ENCODE results near the gene KNSTRN.

Gene KNSTRN

GRCh38 chr15:40409366-40409765 lies 26.8 kb downstream of the KNSTRN start:
- no peaks in the 10 kb centered on the region for H3K27me3 ChIP-seq (ENCODE audit: low read depth, low read length)
- H3K4me1 ChIP-seq (ENCODE audit: low read length): peaks cover 51% of the 10 kb centered on the region
- no peaks in the 10 kb centered on the region for H3K9me3 ChIP-seq (ENCODE audit: insufficient read depth, low read length)
- H3K4me2 ChIP-seq (ENCODE audit: low read length): peak overlapping the region; percentile 89
- no peak overlapping the region for H2AFZ ChIP-seq (ENCODE audit: low read depth, low read length)
- no peaks in the 10 kb centered on the region for H4K20me1 ChIP-seq (ENCODE audit: insufficient read depth, low read length)
- TF ChIP-seq CTCF (IDR thresholded peaks at IDR 0.05; ENCODE audit: low read depth, low read length) (no peak), EZH2phosphoT487 (IDR thresholded peaks at IDR 0.05; ENCODE audit: low read depth) (no peak)
- peaks cover 44% of the 10 kb centered on the region for H3K36me3 ChIP-seq (replicated peaks; ENCODE audit: low read depth, low read length)
- H3K27ac ChIP-seq (ENCODE audit: low read length): peak overlapping the region; percentile 94
- H3K4me3 ChIP-seq (ENCODE audit: low read length): peak overlapping the region; percentile 45
- peaks cover 31% of the 10 kb centered on the region for H3K79me2 ChIP-seq (ENCODE audit: low read length)
- peak overlapping the region; percentile 50 for H3K9ac ChIP-seq (ENCODE audit: low read length)

GRCh38 chr15:40410476-40410875 lies 28.0 kb downstream of the KNSTRN start:
- H3K9me3 ChIP-seq (ENCODE audit: insufficient read depth, low read length): no peaks in the 10 kb centered on the region
- H3K4me1 ChIP-seq (ENCODE audit: low read length): peaks cover 46% of the 10 kb centered on the region
- no peak overlapping the region for H3K9ac ChIP-seq (ENCODE audit: low read length)
- H3K36me3 ChIP-seq (replicated peaks; ENCODE audit: low read depth, low read length): peaks cover 52% of the 10 kb centered on the region
- no peak overlapping the region for H3K4me3 ChIP-seq (ENCODE audit: low read length)
- H3K79me2 ChIP-seq (ENCODE audit: low read length): peaks cover 26% of the 10 kb centered on the region
- no peaks in the 10 kb centered on the region for H4K20me1 ChIP-seq (ENCODE audit: insufficient read depth, low read length)
- H3K4me2 ChIP-seq (ENCODE audit: low read length): 0 out of 2 replicates have a peak overlapping the region, but pooled peaks have one; percentile 4
- peak overlapping the region; percentile 94; the same call in 1 of the 2 replicates for H3K27ac ChIP-seq (ENCODE audit: low read length)
- no peak overlapping the region for H2AFZ ChIP-seq (ENCODE audit: low read depth, low read length)
- no peaks in the 10 kb centered on the region for H3K27me3 ChIP-seq (ENCODE audit: low read depth, low read length)
- no peak for TF ChIP-seq CTCF (IDR thresholded peaks at IDR 0.05; ENCODE audit: low read depth, low read length)
- TF ChIP-seq EZH2phosphoT487 (IDR thresholded peaks at IDR 0.05; ENCODE audit: low read depth): no peak

- Histone ChIP-seq H3K4me1 (ENCODE audit: low read length) (peaks cover 34% of the 10 kb centered on the region), H3K27ac (ENCODE audit: low read length) (no peak overlapping the region), H3K9ac (ENCODE audit: low read length) (no peak overlapping the region), H3K4me3 (ENCODE audit: low read length) (no peak overlapping the region), H3K4me2 (ENCODE audit: low read length) (no peak overlapping the region), H3K27me3 (ENCODE audit: low read depth, low read length) (no peaks in the 10 kb centered on the region), H3K9me3 (ENCODE audit: insufficient read depth, low read length) (no peaks in the 10 kb centered on the region), H2AFZ (ENCODE audit: low read depth, low read length) (no peak overlapping the region), H3K79me2 (ENCODE audit: low read length) (peaks cover 11% of the 10 kb centered on the region), H3K36me3 (replicated peaks; ENCODE audit: low read depth, low read length) (peaks cover 60% of the 10 kb centered on the region), H4K20me1 (ENCODE audit: insufficient read depth, low read length) (no peaks in the 10 kb centered on the region)
- no peak for TF ChIP-seq CTCF (IDR thresholded peaks at IDR 0.05; ENCODE audit: low read depth, low read length)
- TF ChIP-seq EZH2phosphoT487 (IDR thresholded peaks at IDR 0.05; ENCODE audit: low read depth): no peak
These were observed 29.7 kb downstream of the KNSTRN start for GRCh38 chr15:40412095-40412759.

- Histone ChIP-seq H3K4me3 (ENCODE audit: low read length) (no peak overlapping the region), H2AFZ (ENCODE audit: low read depth, low read length) (no peak overlapping the region), H4K20me1 (ENCODE audit: insufficient read depth, low read length) (no peaks in the 10 kb centered on the region), H3K79me2 (ENCODE audit: low read length) (peaks cover 5% of the 10 kb centered on the region), H3K4me2 (ENCODE audit: low read length) (no peak overlapping the region), H3K9me3 (ENCODE audit: insufficient read depth, low read length) (no peaks in the 10 kb centered on the region), H3K9ac (ENCODE audit: low read length) (no peak overlapping the region), H3K27ac (ENCODE audit: low read length) (no peak overlapping the region), H3K4me1 (ENCODE audit: low read length) (peaks cover 27% of the 10 kb centered on the region), H3K36me3 (replicated peaks; ENCODE audit: low read depth, low read length) (peaks cover 58% of the 10 kb centered on the region), H3K27me3 (ENCODE audit: low read depth, low read length) (no peaks in the 10 kb centered on the region)
- TF ChIP-seq CTCF (IDR thresholded peaks at IDR 0.05; ENCODE audit: low read depth, low read length) (no peak), EZH2phosphoT487 (IDR thresholded peaks at IDR 0.05; ENCODE audit: low read depth) (no peak)
These were observed 30.5 kb downstream of the KNSTRN start for GRCh38 chr15:40413036-40413435.

Measured in OCI-LY3 (cell line).